Astrocyte (in vitro differentiated cells and primary cell): ENCODE data around the gene ZFYVE28.

Experiments used
- EZH2 ChIP-seq: IDR thresholded peaks from 2 replicates; pipeline ENCODE4 v1.6.1; 2012; ENCODE audit warnings: mild to moderate bottlenecking, low read length, inconsistent platforms; ENCODE audit not compliant: insufficient read depth
- TF ChIP-seq, protein P1 (sequence below): IDR thresholded peaks from 2 replicates; pipeline ENCODE4 v1.5.1; 2011; ENCODE audit warnings: low read depth, mild to moderate bottlenecking, inconsistent platforms, low read length, moderate library complexity; ENCODE audit not compliant: insufficient read depth

DNA sequence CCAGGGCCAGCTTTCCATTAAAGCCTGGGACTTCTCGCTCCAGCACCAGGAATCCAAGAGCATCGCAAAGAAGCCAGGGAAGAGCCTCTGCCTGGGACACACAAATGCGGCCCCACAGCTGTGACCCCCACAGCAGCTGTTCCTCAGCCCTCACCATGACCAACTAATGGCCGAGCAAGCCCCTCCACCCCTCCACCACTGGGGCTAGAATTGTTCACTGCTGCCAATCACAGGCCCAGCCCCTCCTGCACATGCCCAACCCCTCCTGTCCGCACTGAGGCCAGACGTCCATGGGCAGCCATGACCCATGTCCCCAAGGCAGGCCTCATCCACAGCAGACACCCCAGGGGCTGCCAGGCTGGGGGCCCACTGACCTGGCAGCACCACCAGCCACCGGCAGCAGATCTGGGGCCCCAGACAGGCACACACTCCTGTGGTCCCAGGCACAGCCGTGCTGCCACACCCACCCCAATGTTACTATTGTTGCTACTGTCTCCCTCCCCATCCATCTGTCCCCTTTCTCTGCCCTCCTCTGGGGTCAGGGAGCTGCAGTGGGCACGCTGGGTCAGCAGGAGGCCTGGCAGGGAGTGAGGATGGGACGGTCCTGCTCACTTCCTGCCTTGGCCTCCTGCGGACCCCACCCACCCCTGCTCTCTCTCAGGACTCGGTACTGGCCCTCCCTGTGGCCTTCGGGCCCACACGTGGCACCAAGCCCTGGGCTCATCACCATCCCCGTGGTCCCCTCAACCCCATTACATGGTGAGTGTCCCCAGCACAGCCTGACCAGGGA, 56.0 kb downstream of the ZFYVE28 start:
- TF ChIP-seq, protein P1, sequence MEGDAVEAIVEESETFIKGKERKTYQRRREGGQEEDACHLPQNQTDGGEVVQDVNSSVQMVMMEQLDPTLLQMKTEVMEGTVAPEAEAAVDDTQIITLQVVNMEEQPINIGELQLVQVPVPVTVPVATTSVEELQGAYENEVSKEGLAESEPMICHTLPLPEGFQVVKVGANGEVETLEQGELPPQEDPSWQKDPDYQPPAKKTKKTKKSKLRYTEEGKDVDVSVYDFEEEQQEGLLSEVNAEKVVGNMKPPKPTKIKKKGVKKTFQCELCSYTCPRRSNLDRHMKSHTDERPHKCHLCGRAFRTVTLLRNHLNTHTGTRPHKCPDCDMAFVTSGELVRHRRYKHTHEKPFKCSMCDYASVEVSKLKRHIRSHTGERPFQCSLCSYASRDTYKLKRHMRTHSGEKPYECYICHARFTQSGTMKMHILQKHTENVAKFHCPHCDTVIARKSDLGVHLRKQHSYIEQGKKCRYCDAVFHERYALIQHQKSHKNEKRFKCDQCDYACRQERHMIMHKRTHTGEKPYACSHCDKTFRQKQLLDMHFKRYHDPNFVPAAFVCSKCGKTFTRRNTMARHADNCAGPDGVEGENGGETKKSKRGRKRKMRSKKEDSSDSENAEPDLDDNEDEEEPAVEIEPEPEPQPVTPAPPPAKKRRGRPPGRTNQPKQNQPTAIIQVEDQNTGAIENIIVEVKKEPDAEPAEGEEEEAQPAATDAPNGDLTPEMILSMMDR: no peak
- no peak for TF ChIP-seq EZH2
